HL-60/S4 (cell line): Measurements from ENCODE around the gene NCOA5.

Experiments
- in situ Hi-C: fragments of 300-500 bp; cut with MboI; formaldehyde crosslinking; loops from 2 replicates; pipeline ENCODE4 v1.14.3; 2022; ENCODE audit warnings: low sequenced_read_pairs

The NCOA5 gene

DNA sequence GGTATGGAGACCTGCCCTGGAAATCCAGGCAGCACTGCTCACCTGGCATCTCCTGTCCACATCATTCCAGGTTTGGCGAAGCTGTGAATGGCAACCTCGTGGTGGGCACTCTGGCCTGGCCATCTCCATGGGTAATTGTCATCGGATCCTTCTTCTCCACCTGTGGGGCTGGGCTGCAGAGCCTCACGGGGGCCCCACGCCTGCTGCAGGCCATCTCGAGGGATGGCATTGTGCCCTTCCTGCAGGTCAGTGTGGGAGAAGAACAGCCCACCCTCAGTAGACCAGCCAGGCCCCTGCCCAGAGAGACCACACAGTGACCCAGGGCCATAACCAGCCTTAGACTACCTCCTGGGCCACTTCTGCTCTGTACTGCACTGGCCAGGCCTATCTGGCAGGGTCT is 44.9 kb downstream of the NCOA5 start:
- in situ Hi-C loops: no loop called here

- in situ Hi-C loops: no loop called here
Observed at GRCh38 chr20:46043556-46043955, 46.2 kb downstream of the NCOA5 start.

GRCh38 chr20:46040902-46041535 is 48.7 kb downstream of the NCOA5 start:
- in situ Hi-C loops: no loop called here

- in situ Hi-C loops: no loop called here
Observed at GRCh38 chr20:46037036-46037435, 52.7 kb downstream of the NCOA5 start.

DNA sequence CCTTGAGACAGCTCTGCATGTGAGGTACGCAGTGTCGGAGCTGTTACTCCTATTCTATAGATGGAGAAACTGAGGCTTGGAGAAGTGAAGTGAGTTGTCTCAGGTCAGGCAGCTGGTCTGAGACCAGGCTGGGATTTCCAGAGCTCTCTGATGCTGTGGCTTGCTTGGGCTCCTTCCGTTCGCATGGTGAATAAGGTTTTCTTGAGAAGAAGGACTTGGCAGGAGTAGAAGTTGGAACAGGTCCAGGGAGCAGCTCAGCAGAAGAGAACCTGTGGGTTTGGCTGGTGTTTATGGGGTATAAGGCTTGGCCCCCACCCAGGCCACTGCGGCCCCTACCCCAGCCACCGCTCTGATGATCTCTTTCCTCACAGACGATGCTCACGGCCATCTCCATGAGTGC is 53.4 kb downstream of the NCOA5 start:
- in situ Hi-C loops: no loop called here

GRCh38 chr20:46035713-46036112 is 54.0 kb downstream of the NCOA5 start:
- in situ Hi-C loops: no loop called here

GRCh38 chr20:46035253-46035652 is 54.5 kb downstream of the NCOA5 start:
- in situ Hi-C loops: no loop called here

GRCh38 chr20:46034039-46034438 is 55.7 kb downstream of the NCOA5 start:
- in situ Hi-C loops: no loop called here

GRCh38 chr20:46031701-46032254 is 58.0 kb downstream of the NCOA5 start:
- in situ Hi-C loops: no loop called here

GRCh38 chr20:46031014-46031569 is 58.7 kb downstream of the NCOA5 start:
- in situ Hi-C loops: no loop called here

GRCh38 chr20:46030284-46031013 is 59.3 kb downstream of the NCOA5 start:
- in situ Hi-C loops: no loop called here

DNA sequence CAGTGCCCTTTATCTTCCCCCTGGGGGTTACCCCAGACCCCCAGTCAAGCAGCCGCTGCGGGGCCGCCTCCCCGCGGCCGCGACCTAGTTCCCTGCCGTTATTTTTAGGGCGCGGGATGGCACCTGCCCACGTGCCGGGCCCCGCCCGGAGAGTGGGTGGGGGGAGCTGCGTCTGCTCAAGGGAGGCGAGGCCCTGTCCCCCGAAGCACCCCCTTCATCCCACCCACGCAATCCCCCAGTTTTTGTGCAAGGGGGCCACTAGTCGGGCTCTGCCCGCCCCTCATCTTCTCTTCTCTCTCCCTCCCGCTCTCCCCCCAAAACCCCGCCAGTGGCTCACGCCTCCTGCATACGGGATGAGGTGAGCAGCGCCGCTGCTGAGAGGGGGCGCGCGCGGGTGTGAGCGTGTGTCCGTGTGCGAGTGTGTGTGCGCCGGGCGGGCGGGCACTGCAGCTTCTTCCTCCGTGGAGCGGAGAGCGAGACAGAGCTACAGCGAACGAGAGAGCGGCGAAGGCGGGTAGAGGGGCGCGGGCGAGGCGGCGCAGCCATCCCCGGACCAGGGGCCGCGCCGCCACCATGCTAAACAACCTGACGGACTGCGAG is 60.9 kb downstream of the NCOA5 start, which contains the start of gene SLC12A5:
SLC12A5 (plus strand) TSS at position 444 of the 600 bp plus-strand sequence; CDS start at position 574, 130 bp downstream.
- in situ Hi-C loops: no loop called here

DNA sequence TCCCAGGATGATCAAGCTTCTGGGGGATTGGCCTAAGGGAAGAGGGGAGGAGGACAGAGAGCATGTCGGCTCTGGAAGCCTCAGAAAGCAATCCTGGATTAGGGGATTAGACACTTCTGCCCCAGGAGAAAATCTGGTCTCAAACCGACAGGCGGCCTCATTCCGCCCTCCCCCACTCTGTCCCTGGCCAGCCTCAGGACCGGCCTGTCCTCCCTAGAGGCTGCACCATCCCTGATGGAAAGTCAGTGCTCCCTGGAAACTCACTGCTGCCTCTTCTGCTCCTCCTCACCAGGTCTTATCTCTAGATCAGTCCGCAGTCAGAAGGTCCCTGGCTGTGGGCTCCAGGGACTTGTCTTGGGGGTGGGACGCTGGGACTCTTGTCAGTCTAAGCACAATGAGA is 61.7 kb downstream of the NCOA5 start:
- in situ Hi-C loops: no loop called here

- in situ Hi-C loops: no loop called here
Observed at GRCh38 chr20:46027245-46027853, 62.4 kb downstream of the NCOA5 start.

- in situ Hi-C loops: no loop called here
Observed at GRCh38 chr20:46025376-46025783, 64.4 kb downstream of the NCOA5 start.

- in situ Hi-C loops: no loop called here
Observed at GRCh38 chr20:46023999-46024398, 65.8 kb downstream of the NCOA5 start.

DNA sequence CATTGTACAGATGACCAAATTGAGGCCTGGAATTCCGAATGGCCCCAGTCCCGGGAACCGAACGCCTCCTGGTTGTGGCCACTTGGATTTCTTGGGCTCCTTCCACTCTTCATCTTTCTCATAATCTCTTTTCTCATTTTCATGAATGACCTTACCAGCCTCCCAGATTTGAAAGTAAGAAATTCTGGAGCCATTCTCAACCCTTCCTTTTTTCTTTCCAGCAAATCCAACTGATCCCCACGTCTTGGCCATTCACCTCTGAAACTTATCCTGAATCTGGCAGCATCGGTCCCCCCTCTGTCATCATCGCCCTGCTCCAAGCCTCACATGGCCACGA is 66.6 kb downstream of the NCOA5 start:
- in situ Hi-C loops: no loop called here

GRCh38 chr20:46022411-46023147 is 67.2 kb downstream of the NCOA5 start:
- in situ Hi-C loops: no loop called here

GRCh38 chr20:46021361-46022359 is 68.1 kb downstream of the NCOA5 start:
- in situ Hi-C loops: no loop called here
